K562 (cell line): Measurements from ENCODE around the gene TWSG1. TPM values are rescaled to one million over a fixed set of nuclear protein-coding genes. Genes with fewer than 3 reads are reported as not detected.

Experiments
- ATAC-seq: fragments of 200-7000 bp; cut with Tn5 transposase; 3 replicates; pipeline ENCODE4 v1.9.1; 2020; ENCODE audit warnings: moderate library complexity
- BruUV-seq: library from RNA; stranded (reverse); fragments of 400-500 nt; replicated peaks from 2 replicates; lab custom pipeline; 2021; lab: Mats Ljungman, UMichigan
- CTCF ChIA-PET: fragments of 300-600 bp; formaldehyde crosslinking; extraction: SDS; loops from one replicate; lab custom pipeline; 2021; ENCODE audit warnings: low intra/inter-chr PET ratio; lab: Yijun Ruan, JAX
- POLR2A ChIA-PET: fragments of 300-600, 350-650 bp; sonication (Branson Sonifier 250); formaldehyde crosslinking; extraction: SDS; loops from one replicate; lab custom pipeline; 2021; ENCODE audit warnings: antibody characterized with exemption, inconsistent platforms; lab: Yijun Ruan, JAX
- DNase-seq, 4 experiments: peaks; one replicate each; pipeline versions ENCODE4 v3.0.0 to v3.0.0-alpha.2; 2011 to 2018; ENCODE audit warnings: low spot score in 3 of 4, mixed read lengths in 3 of 4; ENCODE audit errors: extremely low read depth in 1 of 4
- FAIRE-seq: peaks from 2 replicates; lab custom pipeline; 2011; peaks lifted over from hg19 to GRCh38; lab: Jason Lieb, UNC
- H2AFZ ChIP-seq: 2 replicates; pipeline ENCODE4 v1.6.0; 2011; ENCODE audit warnings: low read depth, low read length, control low read depth, inconsistent platforms
- H3K27ac ChIP-seq: fragments of 200-600 bp; 3 replicates; pipeline ENCODE4 v1.8.0; 2011; ENCODE audit warnings: low read depth, mild to moderate bottlenecking, control low read depth, inconsistent platforms, low read length, moderate library complexity, mixed read lengths; ENCODE audit errors: extremely low read depth
- H3K27me3 ChIP-seq, 2 experiments: fragments of 300-600 bp in 1 of 2; 2 replicates in 1 of 2; 3 replicates in 1 of 2; pipeline versions ENCODE4 v1.6.0 to v1.8.0; 2011; ENCODE audit warnings: inconsistent platforms in 2 of 2, low read length in 2 of 2, mild to moderate bottlenecking in 1 of 2, mixed read lengths in 1 of 2, moderate library complexity in 1 of 2; ENCODE audit not compliant: control insufficient read depth in 2 of 2, insufficient read depth in 2 of 2
- H3K36me3 ChIP-seq: fragments of 300-600 bp; 3 replicates; pipeline ENCODE4 v1.8.0; 2011; ENCODE audit warnings: mild to moderate bottlenecking, low read length, inconsistent platforms; ENCODE audit not compliant: control insufficient read depth, insufficient read depth
- H3K4me1 ChIP-seq, 2 experiments: fragments of 200-600 bp in 1 of 2; replicated peaks in 1 of 2; 2 replicates in 1 of 2; 3 replicates in 1 of 2; pipeline versions ENCODE4 v1.5.1 to v1.8.0; 2011; ENCODE audit warnings: inconsistent platforms in 2 of 2, low read length in 2 of 2, mild to moderate bottlenecking in 1 of 2, mixed read lengths in 1 of 2, moderate library complexity in 1 of 2; ENCODE audit not compliant: control insufficient read depth in 2 of 2, insufficient read depth in 2 of 2
- H3K4me2 ChIP-seq: 2 replicates; pipeline ENCODE4 v1.6.1; 2011; ENCODE audit warnings: low read length, control low read depth, inconsistent platforms, mixed read lengths; ENCODE audit not compliant: insufficient read depth
- H3K4me3 ChIP-seq: fragments of 200-600 bp; sonication (generic), shearing (Covaris generic); 2 replicates; pipeline ENCODE4 v1.5.1; 2016; ENCODE audit warnings: control low read depth, inconsistent platforms
- H3K79me2 ChIP-seq: fragments of 200-600 bp; 3 replicates; pipeline ENCODE4 v1.8.0; 2011; ENCODE audit warnings: low read length, inconsistent platforms; ENCODE audit not compliant: control insufficient read depth, insufficient read depth
- H3K9ac ChIP-seq, 2 experiments: 2 replicates each; pipeline versions ENCODE4 v1.6.0 to v1.6.1; 2011; ENCODE audit warnings: low read depth in 2 of 2, low read length in 2 of 2, control low read depth in 1 of 2, inconsistent platforms in 1 of 2, mild to moderate bottlenecking in 1 of 2, mixed read lengths in 1 of 2; ENCODE audit not compliant: insufficient read depth in 1 of 2
- H3K9me1 ChIP-seq: one replicate; pipeline ENCODE4 v1.6.0; 2011; ENCODE audit warnings: inconsistent platforms, mild to moderate bottlenecking, low read length, moderate library complexity; ENCODE audit not compliant: control insufficient read depth, insufficient read depth
- H3K9me3 ChIP-seq: replicated peaks from 2 replicates; pipeline ENCODE4 v1.5.1; 2011; ENCODE audit warnings: low read depth, low read length, inconsistent platforms; ENCODE audit not compliant: control insufficient read depth, insufficient read depth
- H4K20me1 ChIP-seq: replicated peaks from 2 replicates; pipeline ENCODE4 v1.6.1; 2011; ENCODE audit warnings: low read length, inconsistent platforms, mixed read lengths; ENCODE audit not compliant: control insufficient read depth, insufficient read depth
- ATF3 ChIP-seq, 2 experiments: fragments of 450-650 bp in 1 of 2; sonication (generic) in 1 of 2; formaldehyde crosslinking in 1 of 2; IDR thresholded peaks in 1 of 2; conservative IDR thresholded peaks in 1 of 2; 2 replicates each; pipeline versions ENCODE4 v1.6.1 to v1.8.1; 2016 to 2023; ENCODE audit warnings: mild to moderate bottlenecking in 2 of 2, moderate library complexity in 2 of 2, inconsistent platforms in 1 of 2, missing genetic modification reagents in 1 of 2
- CHAMP1 ChIP-seq: fragments of 450-650 bp; IDR thresholded peaks from 2 replicates; pipeline ENCODE4 v1.6.1; 2016; ENCODE audit warnings: mild to moderate bottlenecking
- CSDE1 ChIP-seq, 2 experiments: fragments of 450-650 bp; IDR thresholded peaks; 2 replicates each; pipeline ENCODE4 v1.6.1; 2016; ENCODE audit warnings: mild to moderate bottlenecking in 1 of 2
- CXXC5 ChIP-seq: fragments of 250-450 bp; sonication (Bioruptor Pico); IDR thresholded peaks from 2 replicates; pipeline ENCODE4 v1.8.0; 2022; ENCODE audit warnings: inconsistent platforms, mild to moderate bottlenecking, moderate library complexity
- DIDO1 ChIP-seq: fragments of 450-650 bp; IDR thresholded peaks from 2 replicates; pipeline ENCODE4 v1.6.1; 2016; ENCODE audit warnings: low read depth, missing biosample characterization, missing genetic modification characterization
- FOXK1 ChIP-seq: sonication (generic); formaldehyde crosslinking; IDR thresholded peaks from 2 replicates; pipeline ENCODE4 v1.8.0; 2022; ENCODE audit warnings: missing genetic modification reagents, mild to moderate bottlenecking, borderline replicate concordance
- HES1 ChIP-seq: fragments of 450-650 bp; IDR thresholded peaks from 2 replicates; pipeline ENCODE4 v1.6.1; 2016; ENCODE audit warnings: low read depth, mild to moderate bottlenecking, moderate library complexity
- MYC ChIP-seq, 2 experiments: fragments of 250-450 bp in 1 of 2; sonication (Bioruptor Pico) in 1 of 2; IDR thresholded peaks; 2 replicates each; pipeline versions ENCODE4 v1.5.1 to v1.6.1; 2012 to 2021; ENCODE audit warnings: low read depth in 2 of 2, borderline replicate concordance in 1 of 2, improper control_type of control experiment in 1 of 2, low read length in 1 of 2, mild to moderate bottlenecking in 1 of 2, moderate library complexity in 1 of 2
- NFIX ChIP-seq: fragments of 250-450 bp; sonication (Bioruptor Pico); IDR thresholded peaks from 2 replicates; pipeline ENCODE4 v1.4.0; 2020; ENCODE audit warnings: low read depth, mild to moderate bottlenecking, moderate library complexity
- TAL1 ChIP-seq: fragments of 450-650 bp; IDR thresholded peaks from 2 replicates; pipeline ENCODE4 v1.6.1; 2016; ENCODE audit warnings: mild to moderate bottlenecking
- ZNF311 ChIP-seq: fragments of 250-450 bp; sonication (Bioruptor Pico); IDR thresholded peaks from 2 replicates; pipeline ENCODE4 v1.4.0; 2020; ENCODE audit warnings: mild to moderate bottlenecking, moderate library complexity
- ZNF449 ChIP-seq: fragments of 250-450 bp; sonication (Bioruptor Pico); IDR thresholded peaks from 2 replicates; pipeline ENCODE4 v1.8.0; 2022; ENCODE audit warnings: moderate library complexity, mild to moderate bottlenecking, inconsistent platforms
- WGBS: fragments of 100-300 bp; shearing (Covaris generic); methylation state at CpG from one replicate; pipeline ENCODE4 v1.1.6; 2016; ENCODE audit warnings: low coverage, mixed read lengths; ENCODE audit not compliant: insufficient coverage; ENCODE audit errors: missing lambda C conversion rate; 5-methylcytosine and 5-hydroxymethylcytosine counted together
- in situ Hi-C: fragments of 300-500 bp; cut with MboI; formaldehyde crosslinking; loops from 4 replicates; pipeline ENCODE4 v1.15.0; 2018; ENCODE audit warnings: inconsistent platforms, mixed read lengths
- intact Hi-C: fragments of 100-400 bp; cut with micrococcal nuclease; formaldehyde crosslinking; loops from 2 replicates; pipeline ENCODE4 v1.14.2; 2022
- polyA plus RNA-seq, 8 experiments: library from polyadenylated mRNA; depleted of rRNA in 4 of 8; stranded (reverse) in 5 of 8; unstranded in 3 of 8; fragments of >200 nt; fragmentation: Nextera tagmentation in 2 of 8; fragmentation: Illumina TruSeq in 1 of 8; extraction: Ambion mirVana in 2 of 8; extraction: Trizol in 1 of 8; gene quantifications; 2 replicates each; pipeline versions ENCODE4 v1.2.1 to v1.2.3, GENCODE V29; 2011 to 2014; ENCODE audit warnings: inconsistent platforms in 1 of 8, missing spikeins in 1 of 8
- total RNA-seq, 7 experiments: library from RNA; depleted of rRNA in 6 of 7; stranded (reverse); fragments of >200 nt in 6 of 7; fragmentation: Illumina TruSeq in 2 of 7; extraction: Trizol in 2 of 7; gene quantifications; 2 replicates each; pipeline versions ENCODE4 v1.2.1 to v1.2.3, GENCODE V29; 2011 to 2021; ENCODE audit warnings: low replicate concordance in 1 of 7

The TWSG1 gene
- total and polyA plus RNA-seq, 9 of the 15 experiments (the other 6 are each of a cell fraction or from before 2014, with no cell fraction given), result 10.4 to 37.2 (median 25.1) TPM

- peaks cover 0 to 16% of the 10 kb centered on the region in 2 experiments; a peak in 4 of 5 replicates for H3K4me1 ChIP-seq
- H2AFZ ChIP-seq, result peak overlapping the region; percentile 66
- POLR2A ChIA-PET, result interaction anchor here (0.7 to 1.8 kb wide), 3 partner anchors 21 to 688 kb away, joined by 3 to 7 read pairs (median 3); no protein-coding TSS in a partner anchor
- BruUV-seq, result no TSS peak
- DNase-seq (peak in 2 of 4 experiments; percentile 39 to 54), FAIRE-seq (no peak), ATAC-seq (peak; percentile 44; the same call in 1 of the 3 replicates)
- no peak overlapping the region for H3K4me3 ChIP-seq
- in situ Hi-C loops, result no loop called here
- no peaks in the 10 kb centered on the region for H3K27me3 ChIP-seq
- H3K9me3 ChIP-seq, result no peaks in the 10 kb centered on the region
- CTCF ChIA-PET, result no interaction called here
- 8% methylated on average over 4 of the region's 4 CpGs for WGBS
- no peaks in the 10 kb centered on the region for H4K20me1 ChIP-seq
- H3K9ac ChIP-seq, result no peak overlapping the region
- H3K36me3 ChIP-seq, result no peaks in the 10 kb centered on the region
- no peak overlapping the region for H3K4me2 ChIP-seq
- intact Hi-C loops, result no loop called here
- no peak overlapping the region for H3K27ac ChIP-seq
- H3K9me1 ChIP-seq, result no peaks in the 10 kb centered on the region
- H3K79me2 ChIP-seq, result no peaks in the 10 kb centered on the region
- TF ChIP-seq HES1 (no peak), ATF3 (IDR thresholded peaks at IDR 0.05) (no peak), ATF3 (CRISPR knock-in tag; conservative IDR thresholded peaks at IDR 0.05) (0 out of 2 replicates have a peak, but pooled peaks have one; percentile 45), CXXC5 (CRISPR knock-in tag) (peak; percentile 66; the same call in 1 of the 2 replicates), ZNF311 (peak; percentile 64; the same call in 1 of the 2 replicates), DIDO1 (0 out of 2 replicates have a peak, but pooled peaks have one; percentile 37), TAL1 (peak; percentile 58), ZNF449 (CRISPR knock-in tag) (no peak), CHAMP1 (no peak), MYC (IDR thresholded peaks at IDR 0.05; ENCODE audit: low read depth, low read length) (peak; percentile 88), MYC (CRISPR knock-in tag; IDR thresholded peaks at IDR 0.05; ENCODE audit: borderline replicate concordance, low read depth) (peak; percentile 43; the same call in 1 of the 2 replicates), NFIX (CRISPR knock-in tag) (no peak), FOXK1 (CRISPR knock-in tag) (peak; percentile 76; the same call in 1 of the 2 replicates), CSDE1 (IDR thresholded peaks at IDR 0.05) (no peak)
These were observed 13.5 kb upstream of the TWSG1 start for GRCh38 chr18:9321017-9321452.
